Hepatocyte (in vitro differentiated cells): ENCODE results near the gene C6orf89. TPM values are rescaled to one million over a fixed set of nuclear protein-coding genes. Genes with fewer than 3 reads are reported as not detected.

Experiments used
- DNase-seq: peaks from one replicate; pipeline ENCODE4 v3.0.0-alpha.2; 2016; ENCODE audit warnings: low spot score
- H2AFZ ChIP-seq: fragments of 200-600 bp; sonication (generic); 2 replicates; pipeline ENCODE4 v1.6.0; 2016; ENCODE audit warnings: antibody characterized with exemption, mild to moderate bottlenecking
- H3K27ac ChIP-seq: fragments of 200-600 bp; sonication (generic); 2 replicates; pipeline ENCODE4 v1.5.1; 2016; ENCODE audit warnings: mild to moderate bottlenecking
- H3K27me3 ChIP-seq: fragments of 200-600 bp; sonication (generic); 2 replicates; pipeline ENCODE4 v1.6.1; 2016
- H3K36me3 ChIP-seq: fragments of 200-600 bp; sonication (generic); replicated peaks from 2 replicates; pipeline ENCODE4 v1.5.1; 2016; ENCODE audit warnings: low read depth; ENCODE audit not compliant: insufficient read depth
- H3K4me1 ChIP-seq: fragments of 200-600 bp; sonication (generic); 2 replicates; pipeline ENCODE4 v1.5.1; 2016; ENCODE audit warnings: mild to moderate bottlenecking, moderate library complexity; ENCODE audit not compliant: insufficient read depth
- H3K4me2 ChIP-seq: fragments of 200-600 bp; sonication (generic); 2 replicates; pipeline ENCODE4 v1.6.0; 2016
- H3K4me3 ChIP-seq: fragments of 200-600 bp; sonication (generic); 2 replicates; pipeline ENCODE4 v1.5.1; 2016; ENCODE audit warnings: mild to moderate bottlenecking
- H3K79me2 ChIP-seq: fragments of 200-600 bp; sonication (generic); 2 replicates; pipeline ENCODE4 v1.6.0; 2017; ENCODE audit warnings: mild to moderate bottlenecking
- H3K9me2 ChIP-seq: fragments of 200-600 bp; sonication (generic); replicated peaks from 2 replicates; pipeline ENCODE4 v1.6.0; 2017; ENCODE audit warnings: mild to moderate bottlenecking; ENCODE audit not compliant: insufficient read depth
- H3K9me3 ChIP-seq: fragments of 200-600 bp; sonication (generic); 2 replicates; pipeline ENCODE4 v1.5.1; 2016; ENCODE audit warnings: low read depth, mild to moderate bottlenecking
- H4K20me1 ChIP-seq: fragments of 200-600 bp; sonication (generic); 2 replicates; pipeline ENCODE4 v1.6.0; 2016; ENCODE audit warnings: mild to moderate bottlenecking; ENCODE audit not compliant: insufficient read depth, poor library complexity, severe bottlenecking
- EZH2 ChIP-seq: fragments of 200-600 bp; sonication (generic); IDR thresholded peaks from 2 replicates; pipeline ENCODE4 v1.6.1; 2016; ENCODE audit warnings: antibody characterized with exemption, mild to moderate bottlenecking, borderline replicate concordance
- EZH2phosphoT487 ChIP-seq: fragments of 200-600 bp; sonication (generic); IDR thresholded peaks from one replicate; pipeline ENCODE4 v1.6.1; 2018; ENCODE audit warnings: antibody characterized with exemption, mild to moderate bottlenecking, low read depth, moderate library complexity; ENCODE audit not compliant: unreplicated experiment, severe bottlenecking
- WGBS: methylation state at CpG from one replicate; pipeline ENCODE4 v1.1.6; 2016; ENCODE audit warnings: low lambda C conversion rate; ENCODE audit errors: missing lambda C conversion rate; 5-methylcytosine and 5-hydroxymethylcytosine counted together
- polyA plus RNA-seq: library from polyadenylated mRNA; unstranded; fragments of >200 nt; fragmentation: Nextera tagmentation; extraction: Ambion mirVana; gene quantifications from 2 replicates; pipeline ENCODE4 v1.2.1, GENCODE V29; 2016
- total RNA-seq: library from RNA; depleted of rRNA; stranded (reverse); fragments of >200 nt; gene quantifications from 2 replicates; pipeline ENCODE4 v1.2.3, GENCODE V29; 2014
- TF ChIP-seq, protein P1 (sequence below): fragments of 200-600 bp; sonication (generic); IDR thresholded peaks from 2 replicates; pipeline ENCODE4 v1.5.1; 2016; ENCODE audit warnings: antibody characterized with exemption, mild to moderate bottlenecking; ENCODE audit not compliant: poor library complexity

Gene C6orf89
- total and polyA plus RNA-seq, 2 experiments from 2014 or later = 39.6 to 45.2 TPM

DNA sequence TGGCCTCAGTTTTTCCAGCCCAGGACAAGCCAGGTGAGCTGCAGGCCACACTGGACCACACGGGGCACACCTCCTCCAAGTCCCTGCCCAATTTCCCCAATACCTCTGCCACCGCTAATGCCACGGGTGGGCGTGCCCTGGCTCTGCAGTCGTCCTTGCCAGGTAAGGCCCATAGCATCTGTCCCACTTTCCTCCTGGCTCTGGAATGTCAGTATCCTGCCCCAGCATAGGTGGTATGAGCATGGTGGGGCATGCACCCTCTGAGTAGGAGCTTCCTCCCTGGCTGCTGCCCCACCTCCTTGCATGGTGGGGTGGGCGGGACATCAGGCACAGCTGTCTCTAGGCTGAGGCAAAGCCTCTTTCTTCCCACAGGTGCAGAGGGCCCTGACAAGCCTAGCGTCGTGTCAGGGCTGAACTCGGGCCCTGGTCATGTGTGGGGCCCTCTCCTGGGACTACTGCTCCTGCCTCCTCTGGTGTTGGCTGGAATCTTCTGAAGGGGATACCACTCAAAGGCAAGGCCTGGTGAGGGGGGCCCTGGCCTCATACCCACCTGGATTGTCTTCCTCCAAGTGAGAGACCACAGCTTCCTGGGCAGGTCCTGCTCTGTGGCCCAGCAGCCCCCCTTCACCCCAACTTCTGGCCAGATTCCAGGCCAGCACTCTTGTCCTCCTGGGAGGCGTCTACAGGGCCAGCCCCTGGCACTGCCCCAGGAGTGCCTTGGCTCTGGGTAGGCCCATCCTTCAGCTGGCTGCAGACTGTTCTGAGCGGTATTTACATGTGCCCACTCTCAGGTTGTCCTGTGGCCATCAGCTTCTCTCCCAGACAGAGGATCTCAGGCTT, 77.9 kb downstream of the C6orf89 start:
- no peak overlapping the region for H3K4me2 ChIP-seq
- no peak overlapping the region for H3K4me3 ChIP-seq
- no peaks in the 10 kb centered on the region for H4K20me1 ChIP-seq
- no peaks in the 10 kb centered on the region for H3K27me3 ChIP-seq
- no peaks in the 10 kb centered on the region for H3K79me2 ChIP-seq
- no peak overlapping the region for H3K27ac ChIP-seq
- TF ChIP-seq, protein P1, sequence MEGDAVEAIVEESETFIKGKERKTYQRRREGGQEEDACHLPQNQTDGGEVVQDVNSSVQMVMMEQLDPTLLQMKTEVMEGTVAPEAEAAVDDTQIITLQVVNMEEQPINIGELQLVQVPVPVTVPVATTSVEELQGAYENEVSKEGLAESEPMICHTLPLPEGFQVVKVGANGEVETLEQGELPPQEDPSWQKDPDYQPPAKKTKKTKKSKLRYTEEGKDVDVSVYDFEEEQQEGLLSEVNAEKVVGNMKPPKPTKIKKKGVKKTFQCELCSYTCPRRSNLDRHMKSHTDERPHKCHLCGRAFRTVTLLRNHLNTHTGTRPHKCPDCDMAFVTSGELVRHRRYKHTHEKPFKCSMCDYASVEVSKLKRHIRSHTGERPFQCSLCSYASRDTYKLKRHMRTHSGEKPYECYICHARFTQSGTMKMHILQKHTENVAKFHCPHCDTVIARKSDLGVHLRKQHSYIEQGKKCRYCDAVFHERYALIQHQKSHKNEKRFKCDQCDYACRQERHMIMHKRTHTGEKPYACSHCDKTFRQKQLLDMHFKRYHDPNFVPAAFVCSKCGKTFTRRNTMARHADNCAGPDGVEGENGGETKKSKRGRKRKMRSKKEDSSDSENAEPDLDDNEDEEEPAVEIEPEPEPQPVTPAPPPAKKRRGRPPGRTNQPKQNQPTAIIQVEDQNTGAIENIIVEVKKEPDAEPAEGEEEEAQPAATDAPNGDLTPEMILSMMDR = no peak
- TF ChIP-seq EZH2 = no peak
- no peaks in the 10 kb centered on the region for H3K36me3 ChIP-seq
- peaks cover 10% of the 10 kb centered on the region for H3K4me1 ChIP-seq
- WGBS = 87% methylated on average over 11 of the region's 11 CpGs
- no peaks in the 10 kb centered on the region for H3K9me2 ChIP-seq
- no peak overlapping the region for H2AFZ ChIP-seq
- no peak for DNase-seq
- H3K9me3 ChIP-seq = no peaks in the 10 kb centered on the region

DNA sequence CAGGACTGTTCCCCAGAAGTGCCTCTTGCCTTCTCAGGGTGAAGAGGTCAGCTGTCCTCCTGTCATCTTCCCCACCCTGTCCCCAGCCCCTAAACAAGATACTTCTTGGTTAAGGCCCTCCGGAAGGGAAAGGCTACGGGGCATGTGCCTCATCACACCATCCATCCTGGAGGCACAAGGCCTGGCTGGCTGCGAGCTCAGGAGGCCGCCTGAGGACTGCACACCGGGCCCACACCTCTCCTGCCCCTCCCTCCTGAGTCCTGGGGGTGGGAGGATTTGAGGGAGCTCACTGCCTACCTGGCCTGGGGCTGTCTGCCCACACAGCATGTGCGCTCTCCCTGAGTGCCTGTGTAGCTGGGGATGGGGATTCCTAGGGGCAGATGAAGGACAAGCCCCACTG, 78.6 kb downstream of the C6orf89 start:
- no peak overlapping the region for H3K4me3 ChIP-seq
- DNase-seq = no peak
- TF ChIP-seq, protein P1 = no peak
- TF ChIP-seq EZH2phosphoT487 (no peak), EZH2 (no peak)
- no peaks in the 10 kb centered on the region for H4K20me1 ChIP-seq
- H3K4me1 ChIP-seq = peaks cover 10% of the 10 kb centered on the region
- H3K36me3 ChIP-seq = no peaks in the 10 kb centered on the region
- H2AFZ ChIP-seq = no peak overlapping the region
- no peaks in the 10 kb centered on the region for H3K27me3 ChIP-seq
- no peaks in the 10 kb centered on the region for H3K79me2 ChIP-seq
- H3K9me3 ChIP-seq = no peaks in the 10 kb centered on the region
- no peak overlapping the region for H3K4me2 ChIP-seq
- H3K27ac ChIP-seq = no peak overlapping the region
- H3K9me2 ChIP-seq = no peaks in the 10 kb centered on the region
- 79% methylated on average over 6 of the region's 6 CpGs for WGBS

DNA sequence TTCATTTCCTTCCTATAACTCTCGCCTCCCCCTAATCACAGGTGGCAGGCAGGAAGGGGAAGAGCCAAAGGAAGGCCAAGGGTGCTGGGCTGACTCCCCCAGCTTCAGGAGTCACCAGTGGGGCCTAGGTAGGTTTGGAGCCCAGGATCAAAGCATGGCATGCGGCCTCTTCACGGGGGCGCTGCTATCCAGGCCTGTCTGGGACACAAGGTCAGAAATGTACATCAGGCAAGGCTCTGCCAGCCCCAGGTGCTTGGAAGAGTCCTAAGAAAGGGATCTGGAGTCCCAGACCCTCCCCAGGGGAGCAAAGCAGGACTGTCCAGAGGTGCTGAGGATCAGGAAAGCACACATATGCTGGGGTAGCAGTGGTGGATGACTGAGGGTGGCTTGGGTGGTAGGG, 79.2 kb downstream of the C6orf89 start:
- no peaks in the 10 kb centered on the region for H4K20me1 ChIP-seq
- no peak overlapping the region for H3K4me3 ChIP-seq
- no peak for DNase-seq
- no peaks in the 10 kb centered on the region for H3K36me3 ChIP-seq
- peaks cover 8% of the 10 kb centered on the region for H3K4me1 ChIP-seq
- TF ChIP-seq, protein P1 = no peak
- TF ChIP-seq EZH2phosphoT487 = no peak
- no peak for TF ChIP-seq EZH2
- WGBS = 83% methylated on average over 4 of the region's 4 CpGs
- H3K4me2 ChIP-seq = no peak overlapping the region
- no peaks in the 10 kb centered on the region for H3K9me3 ChIP-seq
- no peaks in the 10 kb centered on the region for H3K27me3 ChIP-seq
- no peak overlapping the region for H2AFZ ChIP-seq
- H3K9me2 ChIP-seq = no peaks in the 10 kb centered on the region
- no peak overlapping the region for H3K27ac ChIP-seq
- H3K79me2 ChIP-seq = no peaks in the 10 kb centered on the region

DNA sequence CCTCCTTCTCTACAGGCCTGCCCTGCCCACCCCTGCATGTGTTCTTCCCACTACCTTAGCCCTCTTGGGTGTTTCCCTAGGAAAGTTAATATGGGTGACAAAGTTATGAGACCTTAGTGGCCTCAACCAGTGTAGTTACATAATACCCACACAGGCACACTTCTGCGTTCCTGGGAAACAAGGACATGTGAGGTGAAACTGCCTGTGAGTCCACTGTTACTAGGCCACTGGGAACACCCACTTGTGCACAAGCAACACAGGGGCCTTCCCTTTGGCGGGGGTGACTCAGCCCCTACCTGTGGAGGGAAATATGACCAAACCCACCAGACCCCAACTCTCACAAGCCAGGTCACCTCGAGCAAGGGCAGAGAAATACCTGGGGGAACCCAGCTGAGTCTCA, 81.5 kb downstream of the C6orf89 start:
- Histone ChIP-seq H3K4me2 (no peak overlapping the region), H3K9me2 (no peaks in the 10 kb centered on the region), H3K4me3 (no peak overlapping the region), H3K27ac (no peak overlapping the region), H3K27me3 (no peaks in the 10 kb centered on the region), H3K79me2 (no peaks in the 10 kb centered on the region), H3K36me3 (no peaks in the 10 kb centered on the region), H3K4me1 (no peaks in the 10 kb centered on the region), H4K20me1 (no peaks in the 10 kb centered on the region), H3K9me3 (no peaks in the 10 kb centered on the region), H2AFZ (no peak overlapping the region)
- whole genome bisulfite sequencing = 91% methylated on average over 3 of the region's 3 CpGs
- TF ChIP-seq, protein P1 = no peak
- no peak for TF ChIP-seq EZH2phosphoT487
- no peak for TF ChIP-seq EZH2
- DNase-seq = no peak
